Upper lobe of left lung (tissue), 6 donors: ENCODE measurements around the gene PCOLCE2. TPM values are rescaled to one million over a fixed set of nuclear protein-coding genes. Genes with fewer than 3 reads are reported as not detected.
"Not testable (repeated sequence)": the region's sequence is repeated elsewhere in the genome, so short reads cannot be mapped to it uniquely, and the experiment has no call there.

Experiments
- ATAC-seq, 2 donors: fragments of 200-7000 bp; cut with Tn5 transposase; one replicate each; pipeline ENCODE4 v1.9.1; 2022; ENCODE audit warnings: mild to moderate bottlenecking in 2 of 2, moderate library complexity in 2 of 2; ENCODE audit not compliant: low FRiP score in 2 of 2
- DNase-seq, 2 donors: peaks; one replicate each; pipeline ENCODE4 v3.0.0-alpha.2; 2019 to 2020
- H3K27ac ChIP-seq, 4 donors: fragments of 200-600 bp; sonication (generic); one replicate each; pipeline ENCODE4 v1.5.1; 2016 to 2019
- H3K27me3 ChIP-seq, 4 donors: fragments of 200-600 bp; sonication (generic); one replicate each; pipeline ENCODE4 v1.5.1; 2017 to 2019
- H3K36me3 ChIP-seq, 4 donors: fragments of 200-600 bp; sonication (generic); one replicate each; pipeline ENCODE4 v1.5.1; 2016 to 2019
- H3K4me1 ChIP-seq, 4 donors: fragments of 200-600 bp; sonication (generic); one replicate each; pipeline ENCODE4 v1.5.1; 2018 to 2019
- H3K4me3 ChIP-seq, 4 donors: fragments of 200-600 bp; sonication (generic); one replicate each; pipeline ENCODE4 v1.5.1; 2017 to 2019; ENCODE audit warnings: mild to moderate bottlenecking in 2 of 4, moderate library complexity in 1 of 4
- H3K9me3 ChIP-seq, 4 donors: fragments of 200-600 bp; sonication (generic); one replicate each; pipeline ENCODE4 v1.5.1; 2018 to 2019
- EP300 ChIP-seq, 4 donors: sonication (generic); formaldehyde crosslinking; IDR thresholded peaks; one replicate each; pipeline ENCODE4 v1.5.1; 2017; ENCODE audit warnings: antibody characterized with exemption in 4 of 4, control low read depth in 2 of 4
- POLR2A ChIP-seq, 4 donors: fragments of 450-650 bp; IDR thresholded peaks; one replicate each; pipeline ENCODE4 v1.5.1; 2016 to 2017; ENCODE audit warnings: antibody characterized with exemption in 4 of 4, mild to moderate bottlenecking in 2 of 4
- POLR2AphosphoS5 ChIP-seq, 2 donors: sonication (generic); formaldehyde crosslinking; IDR thresholded peaks; one replicate each; pipeline ENCODE4 v1.5.1; 2017; ENCODE audit warnings: antibody characterized with exemption in 2 of 2
- WGBS, 2 donors: methylation state at CpG; one replicate each; pipeline ENCODE4 v1.1.5; 2017 to 2018; 5-methylcytosine and 5-hydroxymethylcytosine counted together
- total RNA-seq, 6 donors: library from RNA; depleted of rRNA in 4 of 6; stranded (reverse); fragments of >200 nt in 4 of 6; gene quantifications; one replicate each; pipeline versions ENCODE4 v1.1.0 to v1.2.1, GENCODE V29; 2016 to 2021
- TF ChIP-seq, protein P1 (sequence below), 6 experiments: fragments of 450-650 bp in 4 of 6; fragments of 200-600 bp in 2 of 6; sonication (generic) in 2 of 6; IDR thresholded peaks; one replicate each; pipeline ENCODE4 v1.5.1; 2016 to 2019; ENCODE audit warnings: antibody characterized with exemption in 6 of 6
- donor health status: DM: no; HTN: no; CAD: no; lungs with moderate emphysema.
- donor health status: DM: no; HTN: yes; CAD: no; lungs with severe emphysema.

PCOLCE2 gene
- total RNA-seq, 6 donors from 2014 or later = 9.4 to 46.3 (median 17.9) TPM

DNA sequence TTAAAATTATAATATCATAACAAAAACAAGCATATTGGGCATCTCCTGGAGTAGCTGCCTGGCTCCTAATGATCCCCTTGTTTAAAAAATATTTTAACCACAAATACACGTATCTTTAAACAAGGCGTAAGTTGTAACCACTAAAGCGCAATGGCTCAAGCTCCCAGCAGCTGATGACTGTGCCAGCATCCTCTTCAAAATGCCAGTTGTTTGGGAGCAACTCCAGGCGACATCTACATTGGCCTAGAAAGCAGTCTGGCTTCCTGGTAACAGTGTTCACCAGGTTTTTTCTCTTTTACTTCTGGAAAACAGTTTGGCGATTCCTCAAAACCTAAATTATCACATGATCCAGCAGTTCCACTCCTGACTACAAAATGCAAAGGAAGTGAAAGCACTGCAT lies 13.8 kb downstream of the PCOLCE2 start:
- H3K9me3 ChIP-seq = no peaks in the 10 kb centered on the region
- TF ChIP-seq POLR2A (IDR thresholded peaks at IDR 0.05) (no peak), POLR2AphosphoS5 (IDR thresholded peaks at IDR 0.05) (no peak), EP300 (IDR thresholded peaks at IDR 0.05) (no peak)
- TF ChIP-seq, protein P1, sequence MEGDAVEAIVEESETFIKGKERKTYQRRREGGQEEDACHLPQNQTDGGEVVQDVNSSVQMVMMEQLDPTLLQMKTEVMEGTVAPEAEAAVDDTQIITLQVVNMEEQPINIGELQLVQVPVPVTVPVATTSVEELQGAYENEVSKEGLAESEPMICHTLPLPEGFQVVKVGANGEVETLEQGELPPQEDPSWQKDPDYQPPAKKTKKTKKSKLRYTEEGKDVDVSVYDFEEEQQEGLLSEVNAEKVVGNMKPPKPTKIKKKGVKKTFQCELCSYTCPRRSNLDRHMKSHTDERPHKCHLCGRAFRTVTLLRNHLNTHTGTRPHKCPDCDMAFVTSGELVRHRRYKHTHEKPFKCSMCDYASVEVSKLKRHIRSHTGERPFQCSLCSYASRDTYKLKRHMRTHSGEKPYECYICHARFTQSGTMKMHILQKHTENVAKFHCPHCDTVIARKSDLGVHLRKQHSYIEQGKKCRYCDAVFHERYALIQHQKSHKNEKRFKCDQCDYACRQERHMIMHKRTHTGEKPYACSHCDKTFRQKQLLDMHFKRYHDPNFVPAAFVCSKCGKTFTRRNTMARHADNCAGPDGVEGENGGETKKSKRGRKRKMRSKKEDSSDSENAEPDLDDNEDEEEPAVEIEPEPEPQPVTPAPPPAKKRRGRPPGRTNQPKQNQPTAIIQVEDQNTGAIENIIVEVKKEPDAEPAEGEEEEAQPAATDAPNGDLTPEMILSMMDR (IDR thresholded peaks at IDR 0.05) = no peak
- ATAC-seq (no peak), DNase-seq (no peak)
- WGBS, 2 donors = 83 to 91% methylated on average over 5 of the region's 5 CpGs
- H3K4me1 ChIP-seq = no peaks in the 10 kb centered on the region
- H3K27me3 ChIP-seq = no peaks in the 10 kb centered on the region
- H3K27ac ChIP-seq = no peak overlapping the region
- no peaks in the 10 kb centered on the region for H3K36me3 ChIP-seq
- no peak overlapping the region for H3K4me3 ChIP-seq

DNA sequence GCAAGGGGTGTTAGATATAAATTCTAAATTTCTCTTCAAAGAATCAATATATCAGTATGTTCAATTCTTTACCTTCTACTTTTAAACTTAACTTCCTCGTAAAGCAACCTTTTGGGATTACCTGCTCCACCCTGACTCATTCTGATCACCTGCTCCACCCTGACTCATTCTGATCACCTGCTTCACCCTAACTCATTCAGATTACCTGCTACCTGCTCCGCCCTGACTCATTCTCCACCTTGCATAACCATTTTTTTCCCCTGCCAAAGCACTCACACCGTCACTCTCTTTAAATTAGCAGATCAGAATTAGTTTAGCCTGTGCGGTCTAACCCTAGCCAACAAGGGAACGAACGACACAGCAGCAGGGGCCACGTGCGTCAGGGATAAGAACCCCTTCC lies 20.5 kb downstream of the PCOLCE2 start:
- ATAC-seq, H3K36me3 ChIP-seq, H3K9me3 ChIP-seq, H3K27me3 ChIP-seq, H3K4me1 ChIP-seq, H3K27ac ChIP-seq, DNase-seq, H3K4me3 ChIP-seq: not testable (repeated sequence)
- 89 to 90% methylated on average over 8 of the region's 8 CpGs for WGBS, 2 donors

DNA sequence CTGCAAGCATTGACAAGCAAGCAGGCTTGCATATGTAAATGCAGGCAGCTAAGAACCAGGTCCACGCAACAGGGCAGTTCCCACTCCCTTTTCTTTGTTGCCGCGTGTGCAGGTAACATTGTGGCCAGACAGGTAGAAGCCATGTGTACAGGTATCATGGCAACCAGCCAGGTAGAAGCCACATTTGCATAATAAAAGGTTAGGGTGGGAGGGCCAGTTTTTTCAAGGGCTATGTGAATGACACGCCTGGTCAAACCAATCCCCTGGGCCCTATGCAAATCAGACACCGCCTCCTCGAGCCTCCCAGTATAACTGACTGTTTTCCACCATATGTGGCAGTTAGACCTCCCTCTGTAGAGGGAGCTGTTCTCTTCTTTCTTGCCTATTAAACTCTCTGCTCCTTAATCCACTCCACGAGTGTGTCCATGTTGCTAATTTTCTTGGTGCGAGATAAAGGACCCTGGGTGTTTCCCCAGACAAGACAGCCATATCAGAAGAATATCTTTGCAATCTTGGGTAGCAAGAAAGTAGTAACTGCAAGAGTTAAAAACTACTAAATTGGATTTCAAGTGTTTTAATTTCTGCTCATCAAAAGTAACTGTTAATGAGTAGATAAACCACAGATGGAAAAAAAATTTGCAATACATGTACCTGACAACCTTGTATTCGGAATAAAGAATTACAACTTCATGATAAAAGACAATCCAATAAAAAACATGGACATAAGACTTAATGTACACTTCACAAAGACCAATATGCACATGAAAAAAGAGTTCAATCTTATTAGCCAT lies 21.8 kb downstream of the PCOLCE2 start:
- WGBS, 2 donors = 64 to 67% methylated on average over 9 of the region's 9 CpGs

DNA sequence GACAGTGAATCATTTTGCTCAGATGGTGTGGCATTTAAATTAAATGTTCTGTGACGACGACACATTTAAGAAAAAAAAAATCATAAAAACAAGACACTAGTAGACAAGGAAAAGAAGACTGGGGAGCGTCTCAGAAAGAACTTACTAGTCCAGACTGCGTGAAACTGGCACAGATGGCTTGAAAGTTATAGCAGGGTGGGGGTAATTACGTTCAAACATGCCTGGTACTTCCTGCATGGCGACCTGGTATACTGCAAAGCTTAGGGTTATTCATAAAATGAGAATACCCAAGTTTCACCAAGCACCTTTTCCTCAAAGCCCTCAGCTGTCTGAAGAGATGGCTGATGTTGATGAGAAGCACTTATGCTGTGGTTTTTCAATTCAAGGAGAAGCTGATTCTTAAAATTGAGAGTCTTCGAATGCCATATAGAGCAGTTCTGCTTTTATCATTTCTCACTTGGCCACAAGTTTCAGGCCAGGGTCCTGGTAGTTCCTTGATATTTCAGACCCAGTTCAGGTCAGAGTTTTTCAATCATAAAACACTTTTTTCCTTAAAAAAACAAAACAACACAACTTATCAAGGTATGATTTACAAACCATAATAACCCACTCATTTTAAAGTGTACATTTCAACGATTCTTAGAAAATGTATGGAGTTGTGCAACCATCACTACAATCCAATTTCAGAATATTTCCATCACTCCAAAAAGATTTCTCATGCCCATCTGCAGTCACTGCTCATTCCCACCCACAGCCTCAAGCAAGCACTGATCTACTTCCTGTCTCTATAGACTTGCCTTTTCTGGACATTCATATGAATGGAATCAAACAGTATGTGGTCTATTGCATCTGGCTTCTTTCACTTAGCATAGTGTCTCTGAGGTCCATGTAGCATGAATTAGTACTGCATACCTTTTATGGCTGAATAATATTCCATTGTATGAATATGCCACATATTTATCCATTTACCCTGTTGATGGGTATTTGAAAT lies 24.7 kb downstream of the PCOLCE2 start:
- DNase-seq (no peak), ATAC-seq (no peak)
- Histone ChIP-seq H3K36me3 (no peaks in the 10 kb centered on the region), H3K9me3 (no peaks in the 10 kb centered on the region), H3K27me3 (no peaks in the 10 kb centered on the region), H3K27ac (no peak overlapping the region), H3K4me1 (no peaks in the 10 kb centered on the region), H3K4me3 (no peak overlapping the region)
- WGBS, 2 donors = 72 to 78% methylated on average over 8 of the region's 8 CpGs
- TF ChIP-seq EP300 (IDR thresholded peaks at IDR 0.05) (no peak), POLR2AphosphoS5 (IDR thresholded peaks at IDR 0.05) (no peak), POLR2A (IDR thresholded peaks at IDR 0.05) (no peak)
- TF ChIP-seq, protein P1 (IDR thresholded peaks at IDR 0.05) = no peak

More for the DNA sequence above, 21.8 kb downstream of the PCOLCE2 start:
- Histone ChIP-seq H3K27ac (no peak overlapping the region), H3K9me3 (no peaks in the 10 kb centered on the region), H3K4me3 (no peak overlapping the region), H3K36me3 (no peaks in the 10 kb centered on the region), H3K4me1 (no peaks in the 10 kb centered on the region), H3K27me3 (no peaks in the 10 kb centered on the region)
- ATAC-seq (no peak), DNase-seq (no peak)
- TF ChIP-seq POLR2A (IDR thresholded peaks at IDR 0.05) (no peak), POLR2AphosphoS5 (IDR thresholded peaks at IDR 0.05) (no peak), EP300 (IDR thresholded peaks at IDR 0.05) (no peak)
- TF ChIP-seq, protein P1 (IDR thresholded peaks at IDR 0.05) = no peak
